Right lobe of liver (tissue), 4 donors: ENCODE data around the gene SF3B6.

Experiments
- CTCF ChIP-seq, 4 donors: fragments of 200-600 bp in 3 of 4; fragments of 450-650 bp in 1 of 4; IDR thresholded peaks; one replicate each; pipeline versions ENCODE4 v1.5.1 to v1.8.0; 2016 to 2022; ENCODE audit warnings: antibody characterized with exemption in 4 of 4, mild to moderate bottlenecking in 2 of 4
- POLR2A ChIP-seq: fragments of 450-650 bp; IDR thresholded peaks from one replicate; pipeline ENCODE4 v1.6.1; 2017; ENCODE audit warnings: antibody characterized with exemption, mild to moderate bottlenecking
- donor health status: DM: no; HTN: no; CAD: no.
- donor health status: DM: no; HTN: no; CAD: no.
- donor health status: DM: no; HTN: yes; CAD: no.

GRCh38 chr2:24085200-24085489, 9.0 kb upstream of the SF3B6 start:
- no peak for TF ChIP-seq CTCF (IDR thresholded peaks at IDR 0.05)
- TF ChIP-seq POLR2A = no peak
